HepG2 (cell line): ENCODE measurements around the gene MARCHF5.

Source experiments
- ATF3 ChIP-seq: sonication (generic); formaldehyde crosslinking; IDR thresholded peaks from 2 replicates; pipeline ENCODE4 v1.4.0; 2020; ENCODE audit warnings: missing genetic modification reagents
- CTCF ChIP-seq: sonication (generic); formaldehyde crosslinking; IDR thresholded peaks from 2 replicates; pipeline ENCODE4 v1.5.0; 2020; ENCODE audit warnings: mild to moderate bottlenecking, missing genetic modification reagents, moderate library complexity
- EZH2 ChIP-seq: conservative IDR thresholded peaks from 2 replicates; pipeline ENCODE4 v1.6.1; 2012; ENCODE audit warnings: mild to moderate bottlenecking, low read depth, low read length, moderate library complexity
- FOXM1 ChIP-seq: sonication (generic); formaldehyde crosslinking; IDR thresholded peaks from 2 replicates; pipeline ENCODE4 v1.5.0; 2020; ENCODE audit warnings: missing genetic modification reagents
- HNRNPK ChIP-seq: fragments of 200-400 bp; formaldehyde crosslinking; IDR thresholded peaks from 2 replicates; pipeline ENCODE4 v1.6.1; 2018; ENCODE audit warnings: low read length, low read depth, moderate library complexity, mild to moderate bottlenecking; ENCODE audit not compliant: poor library complexity, severe bottlenecking
- NCOA1 ChIP-seq: sonication (generic); formaldehyde crosslinking; IDR thresholded peaks from 2 replicates; pipeline ENCODE4 v1.9.0; 2021; ENCODE audit warnings: missing genetic modification reagents
- NFE2L2 ChIP-seq: fragments of 150-350 bp; IDR thresholded peaks from 2 replicates; pipeline ENCODE4 v1.6.1; 2014; ENCODE audit warnings: low read length
- POLR2A ChIP-seq, 2 experiments: IDR thresholded peaks; 2 replicates each; pipeline ENCODE4 v1.6.1; 2011; ENCODE audit warnings: low read depth in 2 of 2, low read length in 2 of 2, mild to moderate bottlenecking in 1 of 2, moderate library complexity in 1 of 2; ENCODE audit not compliant: insufficient read depth in 1 of 2
- RARG ChIP-seq: sonication (generic); formaldehyde crosslinking; IDR thresholded peaks from 2 replicates; pipeline ENCODE4 v1.4.0; 2020; ENCODE audit warnings: low read depth, mild to moderate bottlenecking, missing genetic modification reagents
- RBAK ChIP-seq: sonication (generic); formaldehyde crosslinking; IDR thresholded peaks from 2 replicates; pipeline ENCODE4 v1.5.1; 2020; ENCODE audit warnings: mild to moderate bottlenecking, missing genetic modification reagents
- ZBTB49 ChIP-seq: sonication (generic); formaldehyde crosslinking; IDR thresholded peaks from 2 replicates; pipeline ENCODE4 v1.4.0; 2020; ENCODE audit warnings: missing genetic modification reagents, borderline replicate concordance
- ZNF644 ChIP-seq: IDR thresholded peaks from 2 replicates; pipeline ENCODE4 v1.6.1; 2016; ENCODE audit warnings: low read depth

- TF ChIP-seq CTCF (CRISPR knock-in tag) (no peak), RBAK (CRISPR knock-in tag) (no peak), POLR2A (IDR thresholded peaks at IDR 0.05; ENCODE audit: insufficient read depth in 1 of 2, low read depth in 2 of 2, low read length in 2 of 2) (no peak), HNRNPK (no peak), RARG (CRISPR knock-in tag) (no peak), ATF3 (CRISPR knock-in tag) (no peak), NFE2L2 (no peak), ZNF644 (CRISPR knock-in tag) (no peak), EZH2 (no peak), FOXM1 (no peak), ZBTB49 (CRISPR knock-in tag) (no peak), NCOA1 (CRISPR knock-in tag) (no peak)
Measured at GRCh38 chr10:92305133-92306072, 14.4 kb downstream of the MARCHF5 start.
